HEK293 (cell line): ENCODE data around the gene AKAP5.

ENCODE experiments used
- CTCF ChIA-PET: fragments of 350-600 bp; formaldehyde crosslinking; extraction: SDS; loops from one replicate; lab custom pipeline; 2021; ENCODE audit warnings: antibody characterized with exemption; lab: Yijun Ruan, JAX
- POLR2A ChIA-PET: fragments of 300-600 bp; formaldehyde crosslinking; extraction: SDS; loops from one replicate; lab custom pipeline; 2020; ENCODE audit warnings: antibody characterized with exemption, inconsistent platforms; lab: Yijun Ruan, JAX
- H3K27ac ChIP-seq: fragments of 200-500 bp; sonication (Bioruptor generic); 2 replicates; pipeline ENCODE4 v1.5.1; 2014; ENCODE audit warnings: low read depth, low read length, control low read depth, inconsistent platforms; ENCODE audit errors: extremely low read depth
- H3K36me3 ChIP-seq, 2 experiments: fragments of 200-500 bp in 1 of 2; sonication (Bioruptor generic) in 1 of 2; 1 replicate in 1 of 2; 2 replicates in 1 of 2; pipeline ENCODE4 v1.5.1; 2014 to 2017; ENCODE audit warnings: inconsistent platforms in 2 of 2, low read length in 2 of 2; ENCODE audit not compliant: control insufficient read depth in 2 of 2, insufficient read depth in 1 of 2
- H3K4me1 ChIP-seq: fragments of 200-500 bp; sonication (Bioruptor generic); 2 replicates; pipeline ENCODE4 v1.5.1; 2014; ENCODE audit warnings: mild to moderate bottlenecking, low read length, inconsistent platforms; ENCODE audit not compliant: control insufficient read depth, insufficient read depth
- H3K4me3 ChIP-seq: 2 replicates; pipeline ENCODE4 v1.5.1; 2011; ENCODE audit warnings: low read depth, mild to moderate bottlenecking, control low read depth, low read length, moderate library complexity
- H3K9me3 ChIP-seq: fragments of 200-500 bp; sonication (Bioruptor generic); 2 replicates; pipeline ENCODE4 v1.5.1; 2014; ENCODE audit warnings: low read depth, low read length, inconsistent platforms; ENCODE audit not compliant: control insufficient read depth, insufficient read depth
- KLF9 ChIP-seq: fragments of 450-650 bp; formaldehyde crosslinking; IDR thresholded peaks from 2 replicates; pipeline ENCODE4 v1.5.1; 2016; ENCODE audit warnings: missing biosample characterization, missing genetic modification characterization, low read depth
- SP3 ChIP-seq: fragments of 450-650 bp; formaldehyde crosslinking; IDR thresholded peaks from 2 replicates; pipeline ENCODE4 v1.5.1; 2016; ENCODE audit warnings: missing biosample characterization, missing genetic modification characterization
- WT1 ChIP-seq: fragments of 450-650 bp; formaldehyde crosslinking; IDR thresholded peaks from 2 replicates; pipeline ENCODE4 v1.5.1; 2016; ENCODE audit warnings: missing biosample characterization, missing genetic modification characterization
- ZEB2 ChIP-seq: fragments of 450-650 bp; formaldehyde crosslinking; IDR thresholded peaks from 2 replicates; pipeline ENCODE4 v1.5.1; 2016; ENCODE audit warnings: missing biosample characterization, missing genetic modification characterization
- ZFP37 ChIP-seq: fragments of 450-650 bp; formaldehyde crosslinking; IDR thresholded peaks from 2 replicates; pipeline ENCODE4 v1.5.1; 2016; ENCODE audit warnings: missing biosample characterization, missing genetic modification characterization
- ZNF112 ChIP-seq: fragments of 450-650 bp; formaldehyde crosslinking; IDR thresholded peaks from 2 replicates; pipeline ENCODE4 v1.5.0; 2017; ENCODE audit warnings: missing biosample characterization, missing genetic modification characterization
- ZNF157 ChIP-seq: fragments of 450-650 bp; formaldehyde crosslinking; IDR thresholded peaks from 2 replicates; pipeline ENCODE4 v1.5.1; 2016; ENCODE audit warnings: missing biosample characterization, missing genetic modification characterization
- ZNF169 ChIP-seq: fragments of 450-650 bp; formaldehyde crosslinking; IDR thresholded peaks from 2 replicates; pipeline ENCODE4 v1.5.1; 2016; ENCODE audit warnings: missing biosample characterization, missing genetic modification characterization
- ZNF266 ChIP-seq: fragments of 450-650 bp; formaldehyde crosslinking; IDR thresholded peaks from 2 replicates; pipeline ENCODE4 v1.5.1; 2016; ENCODE audit warnings: missing biosample characterization, missing genetic modification characterization, low read depth
- ZNF324 ChIP-seq: fragments of 450-650 bp; formaldehyde crosslinking; IDR thresholded peaks from 2 replicates; pipeline ENCODE4 v1.5.1; 2016; ENCODE audit warnings: missing biosample characterization, missing genetic modification characterization
- ZNF354C ChIP-seq: fragments of 450-650 bp; formaldehyde crosslinking; IDR thresholded peaks from 2 replicates; pipeline ENCODE4 v1.5.1; 2016; ENCODE audit warnings: missing biosample characterization, missing genetic modification characterization, low read depth, borderline replicate concordance
- ZNF391 ChIP-seq: fragments of 450-650 bp; formaldehyde crosslinking; IDR thresholded peaks from 2 replicates; pipeline ENCODE4 v1.5.1; 2016; ENCODE audit warnings: low read depth, missing biosample characterization, missing genetic modification characterization, borderline replicate concordance
- ZNF423 ChIP-seq: fragments of 450-650 bp; formaldehyde crosslinking; IDR thresholded peaks from 2 replicates; pipeline ENCODE4 v1.5.1; 2016; ENCODE audit warnings: missing biosample characterization, missing genetic modification characterization
- ZNF473 ChIP-seq: fragments of 450-650 bp; formaldehyde crosslinking; IDR thresholded peaks from 2 replicates; pipeline ENCODE4 v1.5.1; 2017; ENCODE audit warnings: missing biosample characterization, missing genetic modification characterization
- ZNF585B ChIP-seq: fragments of 450-650 bp; formaldehyde crosslinking; IDR thresholded peaks from 2 replicates; pipeline ENCODE4 v1.5.1; 2016; ENCODE audit warnings: missing biosample characterization, missing genetic modification characterization
- ZNF600 ChIP-seq: fragments of 450-650 bp; formaldehyde crosslinking; IDR thresholded peaks from 2 replicates; pipeline ENCODE4 v1.5.1; 2016; ENCODE audit warnings: missing biosample characterization, missing genetic modification characterization
- ZNF658 ChIP-seq: fragments of 450-650 bp; formaldehyde crosslinking; IDR thresholded peaks from 2 replicates; pipeline ENCODE4; 2016; ENCODE audit warnings: missing biosample characterization, missing genetic modification characterization
- ZNF660 ChIP-seq: fragments of 450-650 bp; IDR thresholded peaks from 2 replicates; pipeline ENCODE4 v1.5.1; 2018; ENCODE audit warnings: missing biosample characterization, mild to moderate bottlenecking, missing genetic modification characterization
- ZNF768 ChIP-seq: fragments of 450-650 bp; formaldehyde crosslinking; IDR thresholded peaks from 2 replicates; pipeline ENCODE4 v1.5.1; 2018; ENCODE audit warnings: missing biosample characterization, mild to moderate bottlenecking, missing genetic modification characterization
- ZNF785 ChIP-seq: fragments of 450-650 bp; formaldehyde crosslinking; IDR thresholded peaks from 2 replicates; pipeline ENCODE4 v1.5.1; 2016; ENCODE audit warnings: missing biosample characterization, missing genetic modification characterization
- ZNF843 ChIP-seq: fragments of 450-650 bp; formaldehyde crosslinking; IDR thresholded peaks from 2 replicates; pipeline ENCODE4 v1.5.1; 2016; ENCODE audit warnings: missing biosample characterization, missing genetic modification characterization
- TF ChIP-seq, protein P1 (sequence below): fragments of 450-650 bp; formaldehyde crosslinking; IDR thresholded peaks from 2 replicates; pipeline ENCODE4 v1.5.1; 2016; ENCODE audit warnings: missing biosample characterization, missing genetic modification characterization
- TF ChIP-seq, protein P2 (sequence below): fragments of 450-650 bp; formaldehyde crosslinking; IDR thresholded peaks from 2 replicates; pipeline ENCODE4 v1.5.1; 2016; ENCODE audit warnings: missing biosample characterization, missing genetic modification characterization, low read depth

The AKAP5 gene

DNA sequence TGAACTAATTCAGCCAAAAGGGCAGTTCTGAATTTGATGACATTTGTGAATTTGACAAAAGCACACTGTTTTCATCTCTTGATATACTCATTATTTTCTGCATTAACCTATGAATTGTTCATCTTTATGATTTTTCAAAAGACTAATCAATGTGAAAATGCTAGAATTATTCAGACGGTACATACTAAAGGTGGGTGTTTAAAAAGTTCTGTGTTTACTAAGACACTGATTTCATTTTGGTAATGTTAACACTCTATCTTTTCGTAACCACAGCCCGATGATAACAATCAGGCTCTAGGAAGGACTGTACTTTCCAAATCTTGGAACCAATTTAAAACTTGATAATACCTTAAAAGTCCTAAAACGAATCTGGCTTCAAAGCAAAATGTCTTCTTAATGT, 9.4 kb downstream of the AKAP5 start:
- H3K27ac ChIP-seq = no peak overlapping the region
- TF ChIP-seq ZNF423 (no peak), SP3 (tag by site-specific recombination) (no peak), ZNF660 (tag by site-specific recombination) (no peak), KLF9 (tag by site-specific recombination) (no peak), ZNF843 (tag by site-specific recombination) (no peak), ZNF157 (tag by site-specific recombination) (no peak)
- TF ChIP-seq, protein P1, sequence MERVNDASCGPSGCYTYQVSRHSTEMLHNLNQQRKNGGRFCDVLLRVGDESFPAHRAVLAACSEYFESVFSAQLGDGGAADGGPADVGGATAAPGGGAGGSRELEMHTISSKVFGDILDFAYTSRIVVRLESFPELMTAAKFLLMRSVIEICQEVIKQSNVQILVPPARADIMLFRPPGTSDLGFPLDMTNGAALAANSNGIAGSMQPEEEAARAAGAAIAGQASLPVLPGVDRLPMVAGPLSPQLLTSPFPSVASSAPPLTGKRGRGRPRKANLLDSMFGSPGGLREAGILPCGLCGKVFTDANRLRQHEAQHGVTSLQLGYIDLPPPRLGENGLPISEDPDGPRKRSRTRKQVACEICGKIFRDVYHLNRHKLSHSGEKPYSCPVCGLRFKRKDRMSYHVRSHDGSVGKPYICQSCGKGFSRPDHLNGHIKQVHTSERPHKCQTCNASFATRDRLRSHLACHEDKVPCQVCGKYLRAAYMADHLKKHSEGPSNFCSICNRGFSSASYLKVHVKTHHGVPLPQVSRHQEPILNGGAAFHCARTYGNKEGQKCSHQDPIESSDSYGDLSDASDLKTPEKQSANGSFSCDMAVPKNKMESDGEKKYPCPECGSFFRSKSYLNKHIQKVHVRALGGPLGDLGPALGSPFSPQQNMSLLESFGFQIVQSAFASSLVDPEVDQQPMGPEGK (tag by site-specific recombination) = no peak
- TF ChIP-seq, protein P2, sequence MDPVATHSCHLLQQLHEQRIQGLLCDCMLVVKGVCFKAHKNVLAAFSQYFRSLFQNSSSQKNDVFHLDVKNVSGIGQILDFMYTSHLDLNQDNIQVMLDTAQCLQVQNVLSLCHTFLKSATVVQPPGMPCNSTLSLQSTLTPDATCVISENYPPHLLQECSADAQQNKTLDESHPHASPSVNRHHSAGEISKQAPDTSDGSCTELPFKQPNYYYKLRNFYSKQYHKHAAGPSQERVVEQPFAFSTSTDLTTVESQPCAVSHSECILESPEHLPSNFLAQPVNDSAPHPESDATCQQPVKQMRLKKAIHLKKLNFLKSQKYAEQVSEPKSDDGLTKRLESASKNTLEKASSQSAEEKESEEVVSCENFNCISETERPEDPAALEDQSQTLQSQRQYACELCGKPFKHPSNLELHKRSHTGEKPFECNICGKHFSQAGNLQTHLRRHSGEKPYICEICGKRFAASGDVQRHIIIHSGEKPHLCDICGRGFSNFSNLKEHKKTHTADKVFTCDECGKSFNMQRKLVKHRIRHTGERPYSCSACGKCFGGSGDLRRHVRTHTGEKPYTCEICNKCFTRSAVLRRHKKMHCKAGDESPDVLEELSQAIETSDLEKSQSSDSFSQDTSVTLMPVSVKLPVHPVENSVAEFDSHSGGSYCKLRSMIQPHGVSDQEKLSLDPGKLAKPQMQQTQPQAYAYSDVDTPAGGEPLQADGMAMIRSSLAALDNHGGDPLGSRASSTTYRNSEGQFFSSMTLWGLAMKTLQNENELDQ (tag by site-specific recombination) = no peak
- H3K36me3 ChIP-seq = no peaks in the 10 kb centered on the region
- ChIA-PET CTCF (interaction anchor here (0.5 to 1.2 kb wide), 2 partner anchors 128 to 130 kb away, joined by 3 to 7 read pairs; no protein-coding TSS in a partner anchor), POLR2A (interaction anchor here (0.7 to 1.1 kb wide), 2 partner anchors 30 to 109 kb away, joined by 3 read pairs; partner anchors contain the start of gene ZBTB1)
- no peaks in the 10 kb centered on the region for H3K9me3 ChIP-seq
- H3K4me1 ChIP-seq = peaks cover 11% of the 10 kb centered on the region; the same call in 1 of the 2 replicates
- no peak overlapping the region for H3K4me3 ChIP-seq

DNA sequence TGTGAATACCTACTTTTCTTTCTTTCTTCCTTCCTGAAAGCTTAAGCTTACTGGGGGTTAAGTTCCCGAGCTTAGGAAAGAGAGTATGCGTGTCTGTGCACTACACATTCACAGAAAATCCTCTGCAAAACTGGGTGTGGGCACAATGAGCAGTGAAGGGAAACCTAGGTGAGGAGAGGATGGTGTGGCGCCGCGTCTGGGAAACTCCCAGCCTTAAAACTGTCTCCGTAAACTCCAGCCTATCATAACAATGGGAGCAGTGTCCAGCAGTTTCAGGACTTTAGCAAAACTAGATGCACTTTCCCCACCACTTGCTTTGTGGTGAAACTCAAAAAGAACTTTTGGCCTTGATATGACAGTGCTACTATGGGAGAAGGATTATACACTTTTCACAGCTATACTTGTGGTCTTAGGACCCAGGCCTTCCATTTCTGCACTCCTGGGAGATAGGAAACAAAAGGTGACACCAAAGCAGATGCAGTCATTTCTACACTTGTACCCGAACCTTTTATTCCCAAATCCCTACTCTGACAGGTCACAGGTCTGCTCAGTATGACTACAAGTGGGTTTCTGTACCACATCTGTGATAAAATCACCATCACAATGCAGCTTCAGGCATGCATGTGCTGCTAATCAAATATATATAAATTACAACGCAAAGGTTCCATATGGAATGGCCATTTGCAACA, 10.4 kb downstream of the AKAP5 start:
- ChIA-PET POLR2A (interaction anchor here (0.7 kb wide), 1 partner anchor 137 kb away, joined by 3 read pairs; no protein-coding TSS in a partner anchor), CTCF (interaction anchor here (0.7 to 1.2 kb wide), 4 partner anchors 32 to 318 kb away, joined by 3 to 4 read pairs (median 4); no protein-coding TSS in a partner anchor)
- Histone ChIP-seq H3K4me3 (no peak overlapping the region), H3K9me3 (no peaks in the 10 kb centered on the region), H3K36me3 (no peaks in the 10 kb centered on the region; a peak in 1 of 3 replicates), H3K27ac (no peak overlapping the region), H3K4me1 (peaks cover 11% of the 10 kb centered on the region; the same call in 1 of the 2 replicates)
- TF ChIP-seq ZNF473 (tag by site-specific recombination) (no peak), WT1 (tag by site-specific recombination) (no peak)

DNA sequence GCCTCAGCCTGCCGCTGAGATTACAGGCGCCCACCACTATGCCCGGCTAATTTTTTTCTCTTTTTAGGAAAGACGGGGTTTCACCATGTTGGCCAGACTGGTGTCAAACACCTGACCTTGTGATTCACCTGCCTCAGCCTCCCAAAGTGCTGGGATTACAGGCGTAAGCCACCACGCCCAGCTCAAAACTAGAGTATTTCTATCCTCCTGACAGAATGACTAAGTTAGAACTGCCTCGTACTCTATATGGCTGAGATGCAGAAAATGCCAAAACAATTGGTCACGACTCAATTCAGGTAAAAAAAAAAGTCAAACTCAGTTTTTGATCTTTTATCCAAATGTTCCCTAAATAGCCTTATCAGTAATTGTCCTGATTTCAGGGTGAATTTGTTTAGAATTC, 11.1 kb downstream of the AKAP5 start:
- CTCF ChIA-PET = interaction anchor here (0.8 to 4.8 kb wide), 2 partner anchors 44 to 46 kb away, joined by 4 to 28 read pairs; no protein-coding TSS in a partner anchor
- Histone ChIP-seq H3K9me3 (no peaks in the 10 kb centered on the region), H3K4me1 (peaks cover 11% of the 10 kb centered on the region; the same call in 1 of the 2 replicates), H3K36me3 (no peaks in the 10 kb centered on the region; a peak in 1 of 3 replicates), H3K27ac (no peak overlapping the region), H3K4me3 (no peak overlapping the region)
- TF ChIP-seq ZNF354C (tag by site-specific recombination) (no peak), ZNF391 (no peak), ZNF585B (tag by site-specific recombination) (no peak), ZFP37 (tag by site-specific recombination) (no peak), ZNF658 (tag by site-specific recombination) (no peak), ZNF324 (tag by site-specific recombination) (no peak), ZNF169 (no peak), ZNF266 (no peak), ZNF112 (tag by site-specific recombination) (no peak), ZEB2 (tag by site-specific recombination) (no peak), ZNF785 (tag by site-specific recombination) (no peak), ZNF600 (no peak), ZNF768 (tag by site-specific recombination) (no peak)
- POLR2A ChIA-PET = interaction anchor here (0.7 to 0.8 kb wide), 2 partner anchors 28 to 138 kb away, joined by 3 read pairs; partner anchors contain the start of gene ZBTB1
